GM23248 (cell line): ENCODE measurements around the gene LSM3. TPM values are rescaled to one million over a fixed set of nuclear protein-coding genes. Genes with fewer than 3 reads are reported as not detected.
A peak's percentile ranks its signal among the peaks of the same experiment; 100 is the strongest.

Source experiments
- DNase-seq: peaks from one replicate; pipeline ENCODE4 v3.0.0-alpha.2; 2015
- H2AFZ ChIP-seq: fragments of 200-600 bp; sonication (generic); 2 replicates; pipeline ENCODE4 v1.6.1; 2016; ENCODE audit warnings: antibody characterized with exemption
- H3F3A ChIP-seq: fragments of 200-600 bp; sonication (generic); 2 replicates; pipeline ENCODE4 v1.6.1; 2016; ENCODE audit warnings: mild to moderate bottlenecking, antibody characterized with exemption, mixed run types; ENCODE audit not compliant: insufficient read depth
- H3K27ac ChIP-seq: fragments of 200-600 bp; sonication (generic); 2 replicates; pipeline ENCODE4 v1.5.1; 2016; ENCODE audit warnings: mild to moderate bottlenecking
- H3K27me3 ChIP-seq: fragments of 200-600 bp; sonication (generic); replicated peaks from 2 replicates; pipeline ENCODE4 v1.6.1; 2016; ENCODE audit warnings: mild to moderate bottlenecking; ENCODE audit not compliant: insufficient read depth
- H3K36me3 ChIP-seq: fragments of 200-600 bp; sonication (generic); 2 replicates; pipeline ENCODE4 v1.6.1; 2016; ENCODE audit warnings: low read depth, mild to moderate bottlenecking
- H3K4me1 ChIP-seq: fragments of 200-600 bp; sonication (generic); 2 replicates; pipeline ENCODE4 v1.6.1; 2016; ENCODE audit warnings: mild to moderate bottlenecking; ENCODE audit not compliant: insufficient read depth
- H3K4me2 ChIP-seq: fragments of 200-600 bp; sonication (generic); one replicate; pipeline ENCODE4 v1.6.1; 2016; ENCODE audit warnings: mild to moderate bottlenecking; ENCODE audit not compliant: unreplicated experiment
- H3K4me3 ChIP-seq: fragments of 200-600 bp; sonication (generic); 2 replicates; pipeline ENCODE4 v1.5.1; 2016; ENCODE audit warnings: mild to moderate bottlenecking
- H3K79me2 ChIP-seq: fragments of 200-600 bp; sonication (generic); 2 replicates; pipeline ENCODE4 v1.6.1; 2016; ENCODE audit warnings: mild to moderate bottlenecking; ENCODE audit not compliant: insufficient read depth
- H3K9ac ChIP-seq: fragments of 200-600 bp; sonication (generic); 2 replicates; pipeline ENCODE4 v1.6.1; 2016; ENCODE audit warnings: mild to moderate bottlenecking
- H3K9me2 ChIP-seq: fragments of 200-600 bp; sonication (generic); 2 replicates; pipeline ENCODE4 v1.6.1; 2016; ENCODE audit warnings: mixed run types, mild to moderate bottlenecking, moderate library complexity; ENCODE audit not compliant: insufficient read depth
- H3K9me3 ChIP-seq: fragments of 200-600 bp; sonication (generic); one replicate; pipeline ENCODE4 v1.6.1; 2017; ENCODE audit warnings: low read depth
- H4K20me1 ChIP-seq: fragments of 200-600 bp; sonication (generic); 2 replicates; pipeline ENCODE4 v1.6.0; 2016; ENCODE audit not compliant: insufficient read depth
- EZH2 ChIP-seq: fragments of 200-600 bp; sonication (generic); IDR thresholded peaks from 2 replicates; pipeline ENCODE4 v1.6.1; 2018; ENCODE audit warnings: antibody characterized with exemption, mild to moderate bottlenecking; ENCODE audit not compliant: insufficient read depth, poor library complexity, severe bottlenecking
- EZH2phosphoT487 ChIP-seq: fragments of 200-600 bp; sonication (generic); IDR thresholded peaks from 2 replicates; pipeline ENCODE4 v1.6.1; 2018; ENCODE audit warnings: antibody characterized with exemption, moderate library complexity, mild to moderate bottlenecking, low read depth; ENCODE audit not compliant: insufficient read depth
- WGBS, 2 experiments: methylation state at CpG; one replicate each; pipeline ENCODE4 v1.1.6; 2015 to 2017; ENCODE audit warnings: low lambda C conversion rate in 2 of 2, low coverage in 1 of 2; ENCODE audit errors: missing lambda C conversion rate in 2 of 2; 5-methylcytosine and 5-hydroxymethylcytosine counted together
- in situ Hi-C: fragments of 300-500 bp; cut with MboI; formaldehyde crosslinking; loops from 2 replicates; pipeline ENCODE4 v1.15.0; 2020
- polyA plus RNA-seq: library from polyadenylated mRNA; unstranded; fragments of >200 nt; fragmentation: Nextera tagmentation; extraction: Ambion mirVana; gene quantifications from 2 replicates; pipeline ENCODE4 v1.2.1, GENCODE V29; 2016
- total RNA-seq: library from RNA; depleted of rRNA; stranded (reverse); fragments of >200 nt; shearing (Covaris generic); gene quantifications from 2 replicates; pipeline ENCODE4 v1.2.3, GENCODE V29; 2014

Gene LSM3
- total and polyA plus RNA-seq, 2 experiments from 2014 or later = 9.4 to 32.3 TPM

DNA sequence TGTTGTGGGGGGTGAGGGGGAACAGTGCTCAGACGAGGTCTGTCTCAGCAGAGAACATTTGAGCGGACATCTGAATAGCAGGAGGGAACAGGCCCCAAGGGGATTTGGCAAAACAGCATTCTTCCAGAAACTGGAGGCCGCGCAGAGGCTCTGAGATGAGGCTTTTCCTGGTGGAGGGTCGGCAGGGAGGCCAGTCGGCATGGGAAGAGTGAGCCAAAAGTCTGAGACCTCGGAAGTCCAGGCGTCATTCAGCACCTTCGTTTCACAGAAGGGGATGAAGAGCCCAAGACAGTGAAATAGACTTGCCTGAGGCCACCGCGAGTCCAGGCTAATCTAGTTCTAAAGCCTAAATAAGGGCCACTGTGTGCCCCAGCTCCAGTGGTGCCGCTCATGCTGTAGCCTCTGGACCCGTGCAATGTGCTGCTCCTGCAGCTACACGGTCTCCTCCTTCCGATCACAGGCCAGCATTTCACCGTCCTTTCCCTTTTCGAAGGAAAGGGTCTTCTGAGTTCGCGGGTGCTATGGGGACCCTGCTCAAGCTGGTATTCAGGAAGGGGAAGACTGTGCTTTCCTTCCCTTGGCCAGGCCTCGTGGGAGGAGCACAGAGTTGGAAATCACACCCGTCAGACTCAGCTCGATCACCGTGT lies 24.4 kb downstream of the LSM3 start:
- in situ Hi-C loops = loop anchor here (5.0 kb wide), 1 partner anchor 264 kb away; no protein-coding TSS in a partner anchor
- Histone ChIP-seq H2AFZ (no peak overlapping the region), H3K4me3 (no peak overlapping the region), H3K27ac (no peak overlapping the region), H3K4me2 (no peak overlapping the region), H3K4me1 (peaks cover 31% of the 10 kb centered on the region), H3F3A (0 out of 2 replicates have a peak, but pooled peaks cover 12% of the 10 kb centered on the region), H4K20me1 (no peaks in the 10 kb centered on the region), H3K9me3 (no peaks in the 10 kb centered on the region), H3K36me3 (peaks cover 13% of the 10 kb centered on the region), H3K27me3 (no peaks in the 10 kb centered on the region), H3K9ac (no peak overlapping the region), H3K79me2 (no peaks in the 10 kb centered on the region), H3K9me2 (no peaks in the 10 kb centered on the region)
- no peak for DNase-seq
- TF ChIP-seq EZH2phosphoT487 (no peak), EZH2 (no peak)
- WGBS, 2 experiments = 61 to 63% methylated on average over 23 of the region's 23 CpGs

DNA sequence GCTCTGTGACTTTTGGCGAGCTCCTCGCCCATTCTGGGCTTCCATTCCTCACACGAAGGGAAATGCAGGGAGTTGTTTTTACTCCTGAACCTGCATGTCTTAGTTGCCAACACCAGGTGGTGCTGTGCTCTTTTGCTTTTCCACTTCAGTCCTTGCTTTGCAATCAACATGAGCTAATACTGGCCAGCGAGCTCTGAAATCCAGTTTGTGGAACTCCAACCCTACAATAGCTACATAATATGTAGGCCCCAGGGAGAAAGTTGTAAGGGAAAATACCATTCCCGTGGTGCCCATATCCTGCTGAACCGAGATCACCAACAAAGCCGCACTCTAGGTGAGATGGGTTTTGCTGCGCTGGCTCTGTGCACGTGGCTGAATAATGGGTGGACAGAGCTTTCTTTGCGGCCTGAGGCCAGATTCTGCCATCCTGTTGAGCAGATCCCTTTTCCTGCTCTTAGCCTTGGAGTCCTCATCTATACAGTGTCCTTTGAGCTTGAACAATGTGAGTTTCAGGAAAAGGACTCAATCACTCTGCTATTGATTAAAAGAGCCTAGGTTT lies 25.0 kb downstream of the LSM3 start:
- H3K4me2 ChIP-seq = no peak overlapping the region
- in situ Hi-C loops = loop anchor here (5.0 kb wide), 1 partner anchor 264 kb away; no protein-coding TSS in a partner anchor
- H3K9me3 ChIP-seq = no peaks in the 10 kb centered on the region
- peak; percentile 83 for DNase-seq
- H3K9ac ChIP-seq = no peak overlapping the region
- no peaks in the 10 kb centered on the region for H3K27me3 ChIP-seq
- H3K79me2 ChIP-seq = no peaks in the 10 kb centered on the region
- H3K4me3 ChIP-seq = no peak overlapping the region
- TF ChIP-seq EZH2 (no peak), EZH2phosphoT487 (no peak)
- 0 out of 2 replicates have a peak, but pooled peaks cover 12% of the 10 kb centered on the region for H3F3A ChIP-seq
- peaks cover 7% of the 10 kb centered on the region; the same call in 1 of the 2 replicates for H3K36me3 ChIP-seq
- H2AFZ ChIP-seq = 0 out of 2 replicates have a peak overlapping the region, but pooled peaks have one; percentile 31
- no peak overlapping the region for H3K27ac ChIP-seq
- H3K9me2 ChIP-seq = no peaks in the 10 kb centered on the region
- no peaks in the 10 kb centered on the region for H4K20me1 ChIP-seq
- WGBS, 2 experiments = 40 to 44% methylated on average over 10 of the region's 10 CpGs
- H3K4me1 ChIP-seq = peaks cover 31% of the 10 kb centered on the region

DNA sequence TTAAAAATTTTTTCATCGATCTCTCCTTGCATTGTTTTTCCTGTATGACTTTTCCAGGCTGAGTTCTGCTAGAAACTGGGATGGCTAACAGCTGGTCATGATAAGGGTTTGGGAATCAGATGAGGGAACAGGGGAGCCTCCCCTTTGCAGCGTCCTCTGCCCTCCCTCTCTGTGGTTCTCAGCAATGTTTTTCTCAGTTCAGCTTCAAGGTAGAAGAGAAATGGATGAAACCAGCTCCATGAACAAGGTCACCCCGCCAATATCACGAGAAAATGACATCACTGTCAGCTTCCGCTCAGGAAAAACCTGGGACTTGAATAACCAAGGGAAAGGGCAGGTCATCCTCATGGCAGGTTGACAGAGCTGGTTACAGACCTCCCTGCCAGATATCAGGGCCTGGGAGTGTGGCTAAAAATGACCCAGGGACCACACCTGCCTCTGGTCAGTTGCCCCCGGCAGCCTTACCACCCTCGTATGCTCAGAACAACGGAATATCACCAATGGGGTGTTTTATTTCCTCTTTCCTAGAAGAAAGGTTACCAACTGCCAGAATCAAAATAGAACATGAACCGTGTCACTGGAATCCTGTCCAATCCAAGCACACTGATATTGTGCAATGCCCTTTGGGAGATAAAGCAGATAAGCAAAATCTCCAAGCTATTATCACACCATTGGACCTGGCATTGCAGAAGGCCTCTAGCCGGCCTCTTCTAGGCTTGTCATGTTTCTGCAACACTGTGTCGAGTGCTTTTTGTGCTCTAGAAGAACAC lies 26.1 kb downstream of the LSM3 start:
- Histone ChIP-seq H3K9me3 (no peaks in the 10 kb centered on the region), H3K27me3 (no peaks in the 10 kb centered on the region), H2AFZ (no peak overlapping the region), H3K9ac (no peak overlapping the region), H3K27ac (no peak overlapping the region), H3K9me2 (no peaks in the 10 kb centered on the region), H3K4me3 (no peak overlapping the region), H4K20me1 (no peaks in the 10 kb centered on the region), H3K79me2 (no peaks in the 10 kb centered on the region), H3K4me1 (peaks cover 39% of the 10 kb centered on the region), H3K36me3 (no peaks in the 10 kb centered on the region), H3K4me2 (peak overlapping the region; percentile 10), H3F3A (0 out of 2 replicates have a peak, but pooled peaks cover 12% of the 10 kb centered on the region)
- in situ Hi-C loops = loop anchor here (5.0 kb wide), 1 partner anchor 263 kb away; no protein-coding TSS in a partner anchor
- TF ChIP-seq EZH2 (no peak), EZH2phosphoT487 (no peak)
- WGBS, 2 experiments = 50 to 51% methylated on average over 11 of the region's 11 CpGs
- DNase-seq = peak; percentile 46

DNA sequence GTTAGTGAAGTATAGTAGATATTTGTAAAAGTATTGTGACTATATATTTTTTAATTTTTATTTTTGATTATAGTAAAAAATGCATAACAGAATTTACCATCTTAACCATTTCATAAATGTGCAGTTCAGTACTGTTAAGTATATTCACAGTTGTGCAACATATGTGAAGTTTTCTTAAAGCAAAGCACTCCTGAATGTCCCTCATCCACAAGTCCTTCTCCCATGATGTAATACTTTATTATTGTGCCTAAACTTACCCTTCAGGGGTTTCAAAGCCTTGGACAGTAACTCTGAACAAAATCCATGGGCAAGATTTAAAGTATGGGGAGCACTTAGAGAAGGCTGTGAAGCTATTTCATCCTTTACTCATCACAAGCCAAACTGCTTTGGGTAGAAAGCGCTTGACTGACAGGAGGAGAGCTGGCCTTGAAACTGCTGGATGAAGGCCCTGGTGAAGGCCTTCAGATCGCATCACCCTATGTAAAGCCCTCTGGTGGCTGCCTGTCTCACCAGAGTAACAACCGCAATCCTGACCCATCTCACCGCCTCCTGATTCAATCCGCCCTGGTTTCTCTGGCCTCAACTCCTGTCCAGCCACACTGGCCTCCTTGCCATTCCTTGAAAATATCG lies 28.0 kb downstream of the LSM3 start:
- DNase-seq = no peak
- Histone ChIP-seq H3K79me2 (no peaks in the 10 kb centered on the region), H3K9ac (no peak overlapping the region), H3K4me2 (no peak overlapping the region), H3K9me3 (no peaks in the 10 kb centered on the region), H3K36me3 (no peaks in the 10 kb centered on the region), H3K27me3 (no peaks in the 10 kb centered on the region), H4K20me1 (no peaks in the 10 kb centered on the region), H3F3A (peaks cover 22% of the 10 kb centered on the region), H2AFZ (no peak overlapping the region), H3K4me3 (no peak overlapping the region), H3K9me2 (no peaks in the 10 kb centered on the region), H3K27ac (no peak overlapping the region), H3K4me1 (peaks cover 52% of the 10 kb centered on the region)
- TF ChIP-seq EZH2phosphoT487 (no peak), EZH2 (no peak)
- in situ Hi-C loops = no loop called here
- WGBS, 2 experiments = 97 to 100% methylated on average over 6 of the region's 6 CpGs
